K562 (cell line): ENCODE results near the gene TP63. TPM values are rescaled to one million over a fixed set of nuclear protein-coding genes. Genes with fewer than 3 reads are reported as not detected.
A peak's percentile ranks its signal among the peaks of the same experiment; 100 is the strongest.

Experiments used
- ATAC-seq: fragments of 200-7000 bp; cut with Tn5 transposase; 3 replicates; pipeline ENCODE4 v1.9.1; 2020; ENCODE audit warnings: moderate library complexity
- BruUV-seq: library from RNA; stranded (reverse); fragments of 400-500 nt; replicated peaks from 2 replicates; lab custom pipeline; 2021; lab: Mats Ljungman, UMichigan
- CTCF ChIA-PET: fragments of 300-600 bp; formaldehyde crosslinking; extraction: SDS; loops from one replicate; lab custom pipeline; 2021; ENCODE audit warnings: low intra/inter-chr PET ratio; lab: Yijun Ruan, JAX
- POLR2A ChIA-PET: fragments of 300-600, 350-650 bp; sonication (Branson Sonifier 250); formaldehyde crosslinking; extraction: SDS; loops from one replicate; lab custom pipeline; 2021; ENCODE audit warnings: antibody characterized with exemption, inconsistent platforms; lab: Yijun Ruan, JAX
- DNase-seq, 4 experiments: peaks; one replicate each; pipeline versions ENCODE4 v3.0.0 to v3.0.0-alpha.2; 2011 to 2018; ENCODE audit warnings: low spot score in 3 of 4, mixed read lengths in 3 of 4; ENCODE audit errors: extremely low read depth in 1 of 4
- FAIRE-seq: peaks from 2 replicates; lab custom pipeline; 2011; peaks lifted over from hg19 to GRCh38; lab: Jason Lieb, UNC
- H2AFZ ChIP-seq: 2 replicates; pipeline ENCODE4 v1.6.0; 2011; ENCODE audit warnings: low read depth, low read length, control low read depth, inconsistent platforms
- H3K27ac ChIP-seq: fragments of 200-600 bp; 3 replicates; pipeline ENCODE4 v1.8.0; 2011; ENCODE audit warnings: low read depth, mild to moderate bottlenecking, control low read depth, inconsistent platforms, low read length, moderate library complexity, mixed read lengths; ENCODE audit errors: extremely low read depth
- H3K27me3 ChIP-seq, 2 experiments: fragments of 300-600 bp in 1 of 2; 2 replicates in 1 of 2; 3 replicates in 1 of 2; pipeline versions ENCODE4 v1.6.0 to v1.8.0; 2011; ENCODE audit warnings: inconsistent platforms in 2 of 2, low read length in 2 of 2, mild to moderate bottlenecking in 1 of 2, mixed read lengths in 1 of 2, moderate library complexity in 1 of 2; ENCODE audit not compliant: control insufficient read depth in 2 of 2, insufficient read depth in 2 of 2
- H3K36me3 ChIP-seq: fragments of 300-600 bp; 3 replicates; pipeline ENCODE4 v1.8.0; 2011; ENCODE audit warnings: mild to moderate bottlenecking, low read length, inconsistent platforms; ENCODE audit not compliant: control insufficient read depth, insufficient read depth
- H3K4me1 ChIP-seq, 2 experiments: fragments of 200-600 bp in 1 of 2; replicated peaks in 1 of 2; 2 replicates in 1 of 2; 3 replicates in 1 of 2; pipeline versions ENCODE4 v1.5.1 to v1.8.0; 2011; ENCODE audit warnings: inconsistent platforms in 2 of 2, low read length in 2 of 2, mild to moderate bottlenecking in 1 of 2, mixed read lengths in 1 of 2, moderate library complexity in 1 of 2; ENCODE audit not compliant: control insufficient read depth in 2 of 2, insufficient read depth in 2 of 2
- H3K4me2 ChIP-seq: 2 replicates; pipeline ENCODE4 v1.6.1; 2011; ENCODE audit warnings: low read length, control low read depth, inconsistent platforms, mixed read lengths; ENCODE audit not compliant: insufficient read depth
- H3K4me3 ChIP-seq: fragments of 200-600 bp; sonication (generic), shearing (Covaris generic); 2 replicates; pipeline ENCODE4 v1.5.1; 2016; ENCODE audit warnings: control low read depth, inconsistent platforms
- H3K79me2 ChIP-seq: fragments of 200-600 bp; 3 replicates; pipeline ENCODE4 v1.8.0; 2011; ENCODE audit warnings: low read length, inconsistent platforms; ENCODE audit not compliant: control insufficient read depth, insufficient read depth
- H3K9ac ChIP-seq, 2 experiments: 2 replicates each; pipeline versions ENCODE4 v1.6.0 to v1.6.1; 2011; ENCODE audit warnings: low read depth in 2 of 2, low read length in 2 of 2, control low read depth in 1 of 2, inconsistent platforms in 1 of 2, mild to moderate bottlenecking in 1 of 2, mixed read lengths in 1 of 2; ENCODE audit not compliant: insufficient read depth in 1 of 2
- H3K9me1 ChIP-seq: one replicate; pipeline ENCODE4 v1.6.0; 2011; ENCODE audit warnings: inconsistent platforms, mild to moderate bottlenecking, low read length, moderate library complexity; ENCODE audit not compliant: control insufficient read depth, insufficient read depth
- H3K9me3 ChIP-seq: replicated peaks from 2 replicates; pipeline ENCODE4 v1.5.1; 2011; ENCODE audit warnings: low read depth, low read length, inconsistent platforms; ENCODE audit not compliant: control insufficient read depth, insufficient read depth
- H4K20me1 ChIP-seq: replicated peaks from 2 replicates; pipeline ENCODE4 v1.6.1; 2011; ENCODE audit warnings: low read length, inconsistent platforms, mixed read lengths; ENCODE audit not compliant: control insufficient read depth, insufficient read depth
- FOS ChIP-seq: IDR thresholded peaks from 3 replicates; pipeline ENCODE4 v1.6.1; 2011; ENCODE audit not compliant: insufficient read length; ENCODE audit errors: extremely low read depth
- GATA2 ChIP-seq: sonication (generic); formaldehyde crosslinking; IDR thresholded peaks from 2 replicates; pipeline ENCODE4 v1.4.0; 2020; ENCODE audit warnings: mild to moderate bottlenecking, missing genetic modification reagents
- KHSRP ChIP-seq: fragments of 450-650 bp; IDR thresholded peaks from 2 replicates; pipeline ENCODE4 v1.6.1; 2017
- LARP7 ChIP-seq: fragments of 450-650 bp; IDR thresholded peaks from 2 replicates; pipeline ENCODE4 v1.6.1; 2016
- TSC22D4 ChIP-seq: fragments of 450-650 bp; IDR thresholded peaks from 2 replicates; pipeline ENCODE4 v1.6.1; 2016; ENCODE audit warnings: missing genetic modification characterization, missing biosample characterization, control low read depth
- ZNF316 ChIP-seq: fragments of 450-650 bp; IDR thresholded peaks from 2 replicates; pipeline ENCODE4 v1.6.1; 2016
- ZNF668 ChIP-seq: fragments of 250-450 bp; sonication (Bioruptor Pico); IDR thresholded peaks from 2 replicates; pipeline ENCODE4 v1.8.0; 2022; ENCODE audit warnings: mild to moderate bottlenecking, inconsistent platforms
- ZNF707 ChIP-seq: fragments of 250-450 bp; sonication (Bioruptor Pico); conservative IDR thresholded peaks from 2 replicates; pipeline ENCODE4 v1.8.0; 2022; ENCODE audit warnings: inconsistent platforms, mild to moderate bottlenecking, moderate library complexity
- WGBS: fragments of 100-300 bp; shearing (Covaris generic); methylation state at CpG from one replicate; pipeline ENCODE4 v1.1.6; 2016; ENCODE audit warnings: low coverage, mixed read lengths; ENCODE audit not compliant: insufficient coverage; ENCODE audit errors: missing lambda C conversion rate; 5-methylcytosine and 5-hydroxymethylcytosine counted together
- in situ Hi-C: fragments of 300-500 bp; cut with MboI; formaldehyde crosslinking; loops from 4 replicates; pipeline ENCODE4 v1.15.0; 2018; ENCODE audit warnings: inconsistent platforms, mixed read lengths
- intact Hi-C: fragments of 100-400 bp; cut with micrococcal nuclease; formaldehyde crosslinking; loops from 2 replicates; pipeline ENCODE4 v1.14.2; 2022
- polyA plus RNA-seq, 8 experiments: library from polyadenylated mRNA; depleted of rRNA in 4 of 8; stranded (reverse) in 5 of 8; unstranded in 3 of 8; fragments of >200 nt; fragmentation: Nextera tagmentation in 2 of 8; fragmentation: Illumina TruSeq in 1 of 8; extraction: Ambion mirVana in 2 of 8; extraction: Trizol in 1 of 8; gene quantifications; 2 replicates each; pipeline versions ENCODE4 v1.2.1 to v1.2.3, GENCODE V29; 2011 to 2014; ENCODE audit warnings: inconsistent platforms in 1 of 8, missing spikeins in 1 of 8
- total RNA-seq, 7 experiments: library from RNA; depleted of rRNA in 6 of 7; stranded (reverse); fragments of >200 nt in 6 of 7; fragmentation: Illumina TruSeq in 2 of 7; extraction: Trizol in 2 of 7; gene quantifications; 2 replicates each; pipeline versions ENCODE4 v1.2.1 to v1.2.3, GENCODE V29; 2011 to 2021; ENCODE audit warnings: low replicate concordance in 1 of 7
- TF ChIP-seq, protein P1 (sequence below): fragments of 250-450 bp; sonication (Bioruptor Pico); IDR thresholded peaks from 2 replicates; pipeline ENCODE4 v1.5.0; 2021; ENCODE audit warnings: mild to moderate bottlenecking, borderline replicate concordance
- TF ChIP-seq, protein P2 (sequence below): fragments of 450-650 bp; IDR thresholded peaks from 2 replicates; pipeline ENCODE4 v1.6.1; 2017; ENCODE audit warnings: mild to moderate bottlenecking, moderate library complexity
- TF ChIP-seq, protein P3 (sequence below), 2 experiments: fragments of 450-650 bp in 1 of 2; sonication (generic) in 1 of 2; formaldehyde crosslinking; conservative IDR thresholded peaks; 2 replicates each; pipeline versions ENCODE4 v1.4.0 to v1.8.1; 2020 to 2022; ENCODE audit warnings: mild to moderate bottlenecking in 1 of 2, missing genetic modification reagents in 1 of 2

Gene TP63
- total and polyA plus RNA-seq, 9 of the 15 experiments (the other 6 are each of a cell fraction or from before 2014, with no cell fraction given), result 0.32 to 1.4 (median 0.50) TPM

DNA sequence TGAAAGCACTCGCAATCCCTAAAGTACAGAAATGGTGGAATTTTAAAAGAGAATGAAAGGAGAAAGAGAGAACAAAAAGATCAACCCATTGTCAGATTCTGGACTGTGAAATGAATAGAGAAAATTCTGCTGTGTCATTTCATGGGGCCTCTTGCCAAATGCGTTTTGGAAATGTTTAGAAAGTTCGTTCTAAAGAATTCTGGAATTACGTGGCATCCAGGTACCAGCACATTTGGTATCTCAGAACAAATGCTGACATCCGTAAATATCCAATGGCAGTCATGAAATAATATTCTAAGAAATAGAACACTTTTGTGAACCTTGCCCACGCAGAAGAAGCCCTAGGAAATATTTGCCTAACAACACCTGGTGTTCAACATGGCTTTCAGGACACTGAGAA is 270.3 kb downstream of the TP63 start:
- no peak overlapping the region for H2AFZ ChIP-seq
- no peaks in the 10 kb centered on the region for H3K9me3 ChIP-seq
- no TSS peak for BruUV-seq
- H4K20me1 ChIP-seq, result no peaks in the 10 kb centered on the region
- H3K9ac ChIP-seq, result no peak overlapping the region
- in situ Hi-C loops, result no loop called here
- TF ChIP-seq LARP7 (no peak), ZNF316 (0 out of 2 replicates have a peak, but pooled peaks have one; percentile 3)
- H3K4me1 ChIP-seq, result no peaks in the 10 kb centered on the region
- intact Hi-C loops, result no loop called here
- no peaks in the 10 kb centered on the region for H3K36me3 ChIP-seq
- H3K4me3 ChIP-seq, result no peak overlapping the region
- ATAC-seq, result no peak
- no peak for DNase-seq
- no peak for FAIRE-seq
- H3K27me3 ChIP-seq, result no peaks in the 10 kb centered on the region
- no peak overlapping the region for H3K27ac ChIP-seq
- H3K79me2 ChIP-seq, result no peaks in the 10 kb centered on the region
- no peaks in the 10 kb centered on the region for H3K9me1 ChIP-seq
- WGBS, result 0% methylated on average over 6 of the region's 6 CpGs
- no peak overlapping the region for H3K4me2 ChIP-seq
- ChIA-PET POLR2A (no interaction called here), CTCF (no interaction called here)

DNA sequence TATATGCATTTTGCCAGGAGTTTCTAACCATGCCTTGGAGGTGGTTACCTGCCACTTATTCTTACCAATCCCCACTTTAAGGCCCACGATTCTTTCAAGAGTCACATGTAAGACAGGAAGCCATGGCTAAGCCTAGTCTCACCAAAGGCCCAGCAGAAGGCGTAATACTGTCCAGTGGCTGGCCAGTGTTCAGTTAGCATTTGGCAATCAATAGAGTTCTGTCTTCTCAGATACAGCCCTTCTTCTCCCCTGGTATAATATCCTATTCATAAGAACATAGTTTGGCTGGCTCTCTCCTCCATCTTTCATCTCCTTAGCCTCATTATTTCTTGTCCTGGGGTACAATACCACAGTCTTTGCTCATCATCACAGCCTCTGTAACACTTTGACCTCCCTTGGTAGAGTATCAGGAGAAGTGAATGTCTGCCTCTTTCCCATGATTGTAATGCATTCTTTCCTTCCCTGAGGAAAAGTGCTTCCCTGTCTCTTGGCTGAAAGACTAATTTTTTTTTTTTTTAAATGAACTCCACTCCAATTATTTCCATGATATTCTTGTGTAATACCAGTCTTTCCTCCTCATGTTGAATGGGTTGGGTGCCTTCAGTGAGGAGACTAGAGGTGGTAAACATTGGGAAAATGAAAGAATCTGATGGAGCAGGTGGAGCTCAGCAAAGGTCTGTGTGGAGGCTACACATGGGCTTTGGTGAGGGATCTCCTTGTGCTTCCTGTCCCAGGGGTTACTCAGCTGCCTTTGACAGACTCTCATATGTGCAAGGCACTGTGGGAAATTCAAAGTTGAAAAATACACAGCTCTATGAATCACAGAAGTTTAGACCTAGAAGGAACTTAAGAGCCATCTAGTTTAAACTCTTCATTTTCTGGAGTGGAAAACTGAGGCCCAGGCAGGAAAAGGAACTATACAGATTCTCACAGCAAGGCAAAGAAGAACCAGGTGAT is 271.3 kb downstream of the TP63 start:
- no peak for FAIRE-seq
- ChIA-PET CTCF (no interaction called here), POLR2A (no interaction called here)
- Histone ChIP-seq H3K9ac (no peak overlapping the region), H3K79me2 (no peaks in the 10 kb centered on the region), H3K4me1 (no peaks in the 10 kb centered on the region), H3K4me2 (no peak overlapping the region), H4K20me1 (no peaks in the 10 kb centered on the region), H3K9me1 (no peaks in the 10 kb centered on the region), H3K9me3 (no peaks in the 10 kb centered on the region), H3K27me3 (no peaks in the 10 kb centered on the region), H2AFZ (no peak overlapping the region), H3K27ac (no peak overlapping the region), H3K36me3 (no peaks in the 10 kb centered on the region), H3K4me3 (no peak overlapping the region)
- DNase-seq, result no peak
- no peak for ATAC-seq
- in situ Hi-C loops, result no loop called here
- intact Hi-C loops, result no loop called here
- WGBS, result 8% methylated on average over 2 of the region's 2 CpGs
- BruUV-seq, result no TSS peak
- TF ChIP-seq, protein P1, sequence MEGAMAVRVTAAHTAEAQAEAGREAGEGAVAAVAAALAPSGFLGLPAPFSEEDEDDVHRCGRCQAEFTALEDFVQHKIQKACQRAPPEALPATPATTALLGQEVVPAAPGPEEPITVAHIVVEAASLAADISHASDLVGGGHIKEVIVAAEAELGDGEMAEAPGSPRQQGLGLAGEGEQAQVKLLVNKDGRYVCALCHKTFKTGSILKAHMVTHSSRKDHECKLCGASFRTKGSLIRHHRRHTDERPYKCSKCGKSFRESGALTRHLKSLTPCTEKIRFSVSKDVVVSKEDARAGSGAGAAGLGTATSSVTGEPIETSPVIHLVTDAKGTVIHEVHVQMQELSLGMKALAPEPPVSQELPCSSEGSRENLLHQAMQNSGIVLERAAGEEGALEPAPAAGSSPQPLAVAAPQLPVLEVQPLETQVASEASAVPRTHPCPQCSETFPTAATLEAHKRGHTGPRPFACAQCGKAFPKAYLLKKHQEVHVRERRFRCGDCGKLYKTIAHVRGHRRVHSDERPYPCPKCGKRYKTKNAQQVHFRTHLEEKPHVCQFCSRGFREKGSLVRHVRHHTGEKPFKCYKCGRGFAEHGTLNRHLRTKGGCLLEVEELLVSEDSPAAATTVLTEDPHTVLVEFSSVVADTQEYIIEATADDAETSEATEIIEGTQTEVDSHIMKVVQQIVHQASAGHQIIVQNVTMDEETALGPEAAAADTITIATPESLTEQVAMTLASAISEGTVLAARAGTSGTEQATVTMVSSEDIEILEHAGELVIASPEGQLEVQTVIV (CRISPR knock-in tag), result no peak
- no peak for TF ChIP-seq FOS
- TF ChIP-seq ZNF707 (CRISPR knock-in tag), result no peak
- TF ChIP-seq TSC22D4 (tag), result no peak
- TF ChIP-seq, protein P2, sequence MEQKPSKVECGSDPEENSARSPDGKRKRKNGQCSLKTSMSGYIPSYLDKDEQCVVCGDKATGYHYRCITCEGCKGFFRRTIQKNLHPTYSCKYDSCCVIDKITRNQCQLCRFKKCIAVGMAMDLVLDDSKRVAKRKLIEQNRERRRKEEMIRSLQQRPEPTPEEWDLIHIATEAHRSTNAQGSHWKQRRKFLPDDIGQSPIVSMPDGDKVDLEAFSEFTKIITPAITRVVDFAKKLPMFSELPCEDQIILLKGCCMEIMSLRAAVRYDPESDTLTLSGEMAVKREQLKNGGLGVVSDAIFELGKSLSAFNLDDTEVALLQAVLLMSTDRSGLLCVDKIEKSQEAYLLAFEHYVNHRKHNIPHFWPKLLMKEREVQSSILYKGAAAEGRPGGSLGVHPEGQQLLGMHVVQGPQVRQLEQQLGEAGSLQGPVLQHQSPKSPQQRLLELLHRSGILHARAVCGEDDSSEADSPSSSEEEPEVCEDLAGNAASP, result no peak
- TF ChIP-seq, protein P3, sequence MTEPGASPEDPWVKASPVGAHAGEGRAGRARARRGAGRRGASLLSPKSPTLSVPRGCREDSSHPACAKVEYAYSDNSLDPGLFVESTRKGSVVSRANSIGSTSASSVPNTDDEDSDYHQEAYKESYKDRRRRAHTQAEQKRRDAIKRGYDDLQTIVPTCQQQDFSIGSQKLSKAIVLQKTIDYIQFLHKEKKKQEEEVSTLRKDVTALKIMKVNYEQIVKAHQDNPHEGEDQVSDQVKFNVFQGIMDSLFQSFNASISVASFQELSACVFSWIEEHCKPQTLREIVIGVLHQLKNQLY (CRISPR knock-in tag; conservative IDR thresholded peaks at IDR 0.05), result no peak
- TF ChIP-seq KHSRP, result no peak
- no peak for TF ChIP-seq GATA2 (CRISPR knock-in tag)
- TF ChIP-seq ZNF668 (CRISPR knock-in tag), result no peak
